HL-60 (cell line): Measurements from ENCODE around the gene CNNM3.

ENCODE experiments used
- CTCF ChIP-seq: IDR thresholded peaks from one replicate; pipeline ENCODE4 v1.5.1; 2011; ENCODE audit warnings: low read length, control low read depth, inconsistent platforms; ENCODE audit not compliant: insufficient read depth
- REST ChIP-seq: IDR thresholded peaks from 2 replicates; pipeline ENCODE4 v1.6.1; 2012; ENCODE audit warnings: low read depth; ENCODE audit not compliant: insufficient replicate concordance

- TF ChIP-seq REST (no peak), CTCF (no peak)
Measured at GRCh38 chr2:96881349-96882195, 65.5 kb downstream of the CNNM3 start.
